Stimulated activated naive CD4-positive, alpha-beta T cell treated with Interleukin-2 at 50 U/mL for 16 hours (primary cell): ENCODE results near the gene PAPSS1.
"Not testable (repeated sequence)": the region's sequence is repeated elsewhere in the genome, so short reads cannot be mapped to it uniquely, and the experiment has no call there.

Experiments used
- DNase-seq: peaks from one replicate; lab custom pipeline; 2025; lab: John Stamatoyannopoulos, UW

Gene PAPSS1

GRCh38 chr4:107689912-107690587 is 30.0 kb downstream of the PAPSS1 start:
- no peak for DNase-seq

GRCh38 chr4:107688421-107688820 is 31.6 kb downstream of the PAPSS1 start:
- DNase-seq: no peak

- no peak for DNase-seq
These were observed 34.3 kb downstream of the PAPSS1 start for GRCh38 chr4:107685740-107686139.

GRCh38 chr4:107683873-107684272 is 36.2 kb downstream of the PAPSS1 start:
- no peak for DNase-seq

- no peak for DNase-seq
These were observed 37.7 kb downstream of the PAPSS1 start for GRCh38 chr4:107682306-107682705.

GRCh38 chr4:107669068-107669467 is 51.0 kb downstream of the PAPSS1 start:
- DNase-seq: no peak

- DNase-seq: no peak
These were observed 53.9 kb downstream of the PAPSS1 start for GRCh38 chr4:107666134-107666533.

- DNase-seq: no peak
These were observed 55.0 kb downstream of the PAPSS1 start for GRCh38 chr4:107665001-107665400.

GRCh38 chr4:107658400-107659336 is 61.4 kb downstream of the PAPSS1 start:
- DNase-seq: no peak

GRCh38 chr4:107655289-107655688 is 64.7 kb downstream of the PAPSS1 start:
- no peak for DNase-seq

GRCh38 chr4:107654694-107655093 is 65.3 kb downstream of the PAPSS1 start:
- DNase-seq: no peak

GRCh38 chr4:107651408-107651807 is 68.6 kb downstream of the PAPSS1 start:
- not testable (repeated sequence) for DNase-seq

- DNase-seq: no peak
These were observed 69.8 kb downstream of the PAPSS1 start for GRCh38 chr4:107650251-107650650.

- no peak for DNase-seq
These were observed 71.6 kb downstream of the PAPSS1 start for GRCh38 chr4:107648178-107648991.

- no peak for DNase-seq
These were observed 72.4 kb downstream of the PAPSS1 start for GRCh38 chr4:107647591-107647990.

GRCh38 chr4:107645604-107646003 is 74.4 kb downstream of the PAPSS1 start:
- DNase-seq: no peak

GRCh38 chr4:107643021-107643420 is 77.0 kb downstream of the PAPSS1 start:
- DNase-seq: no peak

- no peak for DNase-seq
These were observed 79.2 kb downstream of the PAPSS1 start for GRCh38 chr4:107640878-107641277.

- no peak for DNase-seq
These were observed 79.8 kb downstream of the PAPSS1 start for GRCh38 chr4:107640197-107640596.

GRCh38 chr4:107635735-107636134 is 84.3 kb downstream of the PAPSS1 start:
- DNase-seq: no peak

- no peak for DNase-seq
These were observed 88.5 kb downstream of the PAPSS1 start for GRCh38 chr4:107631560-107631959.

- no peak for DNase-seq
These were observed 89.8 kb downstream of the PAPSS1 start for GRCh38 chr4:107630185-107630705.
